Inflammatory macrophage treated with lipopolysaccharide for 4 hours (primary cell): ENCODE data around the gene RABGAP1.

ENCODE experiments used
- DNase-seq: peaks from one replicate; pipeline ENCODE4 v3.0.0-alpha.2; 2020

The RABGAP1 gene

DNA sequence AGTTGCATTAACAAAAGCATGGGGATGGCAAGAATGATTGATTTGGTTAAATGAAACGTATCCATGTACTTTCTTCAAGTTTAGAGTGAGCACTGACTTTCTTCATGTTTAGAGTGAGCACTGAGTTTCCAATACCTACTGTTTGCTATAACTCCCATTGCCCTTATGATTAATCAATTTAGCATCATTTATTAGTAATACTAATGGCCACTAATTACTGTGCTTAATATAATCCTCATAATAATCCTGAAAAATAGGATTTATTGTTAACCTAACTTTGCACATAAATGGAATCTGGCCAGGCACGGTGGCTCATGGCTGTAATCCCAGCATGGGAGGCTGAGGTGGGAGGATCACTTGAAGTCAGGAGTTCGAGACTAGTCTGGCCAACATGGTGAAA is 70.6 kb downstream of the RABGAP1 start:
- DNase-seq: no peak

DNA sequence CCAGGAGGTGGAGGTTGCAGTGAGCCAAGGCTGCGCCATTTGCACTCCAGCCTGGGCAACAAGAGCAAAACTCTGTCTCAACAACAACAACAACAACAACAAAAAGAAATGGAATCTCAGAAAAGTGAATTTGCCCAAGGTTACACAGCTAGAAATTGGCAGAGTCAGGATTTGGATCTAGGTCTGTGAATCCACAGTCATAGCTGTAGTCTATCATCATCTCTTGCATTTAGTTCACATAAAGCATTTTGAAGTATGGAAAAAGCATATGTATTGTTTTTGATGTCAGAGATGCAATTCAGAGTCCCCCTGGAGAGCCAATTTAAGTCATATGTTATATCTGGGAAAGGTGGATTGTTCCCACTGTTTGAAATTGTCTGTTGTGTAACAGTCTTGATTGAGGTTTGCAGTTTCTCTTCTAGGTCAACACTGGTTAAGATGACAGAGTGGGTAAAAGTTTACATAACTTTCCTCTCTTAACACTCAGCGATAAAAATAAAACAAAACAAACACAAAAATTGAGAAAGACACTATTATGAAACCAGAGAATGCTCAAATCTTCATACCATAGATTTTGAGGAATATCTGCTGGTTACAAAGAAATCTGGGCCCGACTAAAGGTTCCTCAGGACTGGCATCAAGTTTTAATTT is 71.2 kb downstream of the RABGAP1 start:
- no peak for DNase-seq

DNA sequence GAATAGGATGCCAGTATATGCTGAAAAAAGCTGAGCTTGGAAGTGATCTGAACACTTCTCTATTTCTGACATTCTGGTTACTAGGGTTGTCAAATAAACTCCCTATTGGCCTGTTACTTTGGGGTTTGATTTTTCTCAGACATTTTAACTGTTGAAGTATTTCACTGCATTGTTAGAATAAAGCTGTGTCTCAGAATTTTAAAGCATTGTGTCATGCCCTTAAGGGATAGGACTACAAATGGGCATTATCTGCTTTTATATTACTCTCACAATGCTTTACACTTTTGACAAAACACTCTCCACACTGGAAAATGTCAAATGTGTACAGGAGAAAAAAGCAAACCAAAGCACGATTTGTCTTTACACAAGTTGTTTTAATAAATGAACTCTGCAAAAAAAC is 75.8 kb downstream of the RABGAP1 start:
- DNase-seq: no peak

DNA sequence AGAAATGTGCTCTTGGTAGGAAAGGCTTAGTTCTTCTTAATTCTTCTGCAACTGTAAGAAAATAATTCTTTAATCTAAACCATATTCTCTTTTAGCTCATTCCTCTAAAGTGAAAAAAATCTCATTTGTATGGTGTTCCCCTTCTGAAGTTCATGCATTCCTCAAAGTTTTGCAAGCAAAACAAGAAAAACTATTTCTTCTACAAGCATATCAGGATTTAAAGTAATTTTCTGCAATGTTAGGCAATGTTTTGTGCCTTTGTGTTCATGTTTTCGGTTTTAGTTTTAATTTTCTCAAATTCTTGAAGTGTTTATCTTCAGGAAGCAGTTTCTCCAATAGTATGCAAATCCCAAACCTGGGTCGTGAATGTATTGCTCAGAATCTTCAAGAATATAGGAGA is 80.0 kb downstream of the RABGAP1 start:
- DNase-seq: no peak

DNA sequence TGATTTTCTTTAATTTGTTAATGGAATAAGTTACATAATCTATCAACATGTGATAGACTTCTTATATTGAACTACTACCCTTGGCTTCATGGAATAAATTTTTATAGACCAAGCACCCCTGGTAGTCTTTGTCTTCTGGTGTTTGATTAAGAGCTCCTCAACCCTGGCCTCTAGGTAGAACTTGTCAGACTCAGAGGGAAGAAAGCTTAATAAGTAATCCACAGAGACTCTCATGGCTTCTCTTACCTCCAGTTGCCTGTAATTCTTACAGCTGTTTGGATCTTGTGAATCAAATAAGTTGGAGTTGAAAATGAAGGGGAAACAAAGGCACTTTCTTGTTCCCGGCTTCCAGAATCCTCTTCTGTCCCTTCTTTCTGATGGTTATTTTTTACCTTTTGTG is 85.6 kb downstream of the RABGAP1 start:
- DNase-seq: no peak

DNA sequence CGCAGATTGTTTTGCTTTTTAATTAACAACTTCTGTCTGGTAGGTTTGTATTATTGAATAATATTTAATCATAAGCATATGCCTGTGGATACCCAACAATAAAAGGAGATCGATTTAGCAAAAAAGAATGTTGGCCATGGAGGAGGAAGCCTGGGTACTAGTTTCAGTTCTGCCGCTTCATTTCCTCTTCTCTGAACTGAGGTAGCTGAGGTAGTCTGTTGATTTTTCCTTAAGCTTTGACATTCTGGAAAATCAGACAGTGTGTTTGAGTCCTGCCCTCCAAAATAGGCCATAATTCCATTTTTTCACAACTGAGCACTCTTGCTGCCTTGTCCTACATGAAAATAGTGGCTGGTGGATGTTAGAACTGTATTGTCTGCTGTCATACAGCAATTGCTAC is 86.7 kb downstream of the RABGAP1 start:
- peak; percentile 11 for DNase-seq

DNA sequence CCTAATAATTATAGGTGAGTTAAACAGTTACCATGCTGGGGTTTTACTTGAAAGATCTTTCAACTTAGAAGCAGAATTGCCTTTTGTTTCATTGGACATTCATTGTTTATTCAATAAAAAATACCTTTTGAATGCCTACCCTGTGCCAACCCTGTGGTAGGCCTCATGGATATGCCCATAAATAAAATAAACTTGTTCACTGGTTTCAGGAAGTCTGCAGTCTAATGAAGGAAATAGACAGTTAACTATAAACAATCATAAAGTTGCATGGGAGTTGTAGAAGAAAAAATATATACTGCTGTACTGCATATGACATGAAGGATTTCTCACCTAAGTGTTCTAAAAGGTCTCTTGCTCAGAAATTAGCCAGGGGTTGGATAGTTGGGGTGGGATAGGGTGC is 87.3 kb downstream of the RABGAP1 start:
- DNase-seq: no peak

DNA sequence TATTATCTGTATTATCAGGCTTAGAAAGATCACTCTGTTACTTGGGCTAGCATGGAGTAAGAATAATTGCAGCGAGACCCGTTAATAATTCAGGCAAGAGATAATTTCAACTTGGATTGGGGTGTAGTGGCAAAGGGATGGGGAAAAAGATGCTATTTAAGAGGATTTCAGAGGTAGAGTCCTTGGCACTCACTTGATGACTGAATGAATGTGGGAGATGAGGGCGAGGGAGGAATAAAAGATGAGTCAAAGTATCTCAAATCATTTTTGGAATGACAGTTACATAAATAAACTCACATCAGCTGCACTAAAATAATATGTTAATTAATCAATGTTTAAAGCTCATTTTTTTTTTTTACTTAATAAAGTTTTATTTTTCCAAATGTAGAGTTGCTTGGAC is 88.2 kb downstream of the RABGAP1 start:
- no peak for DNase-seq

DNA sequence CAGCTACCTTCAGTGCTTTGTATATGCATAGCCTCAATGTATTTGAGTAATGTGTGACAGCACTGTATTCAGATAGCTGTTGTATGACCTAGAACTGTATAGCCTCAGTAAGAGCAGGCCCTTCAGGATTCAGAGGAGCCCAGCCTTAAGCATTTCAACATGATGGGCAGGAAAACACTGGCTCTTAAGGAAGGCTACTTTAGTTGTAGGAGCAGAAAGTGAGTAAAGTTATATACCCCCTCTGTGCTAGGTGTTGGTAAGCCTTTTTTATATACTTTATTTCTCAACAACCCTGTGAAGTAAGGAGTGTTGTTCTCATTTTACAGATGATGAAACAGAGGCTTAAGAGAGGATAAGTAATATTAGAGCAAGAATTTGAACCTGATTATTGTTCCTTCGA is 91.1 kb downstream of the RABGAP1 start:
- DNase-seq: no peak

DNA sequence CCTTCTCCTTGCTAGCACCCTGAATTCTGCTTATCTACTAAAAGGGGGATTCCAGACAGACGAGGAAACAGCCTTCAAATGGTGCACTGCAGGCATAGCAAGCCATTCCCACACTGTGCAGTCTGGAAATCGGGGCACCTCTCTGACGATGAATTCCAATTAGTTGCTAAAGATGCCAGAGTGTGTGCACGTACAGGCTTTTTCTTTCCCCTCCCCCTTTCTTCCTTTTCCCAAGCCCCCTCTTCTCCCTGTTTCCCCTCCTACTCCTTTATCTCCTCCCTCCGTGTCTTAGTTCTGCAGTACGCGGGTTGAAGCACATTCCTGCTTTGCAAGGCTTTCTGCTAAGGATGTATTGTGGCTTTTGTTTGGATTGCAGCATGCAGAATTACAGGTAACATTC is 92.5 kb downstream of the RABGAP1 start, which contains the start of gene GPR21:
Gene GPR21 (plus strand): TSS at position 316 of the 400 bp plus-strand sequence. CDS start 900 bp downstream, outside the sequence.
- DNase-seq: no peak

DNA sequence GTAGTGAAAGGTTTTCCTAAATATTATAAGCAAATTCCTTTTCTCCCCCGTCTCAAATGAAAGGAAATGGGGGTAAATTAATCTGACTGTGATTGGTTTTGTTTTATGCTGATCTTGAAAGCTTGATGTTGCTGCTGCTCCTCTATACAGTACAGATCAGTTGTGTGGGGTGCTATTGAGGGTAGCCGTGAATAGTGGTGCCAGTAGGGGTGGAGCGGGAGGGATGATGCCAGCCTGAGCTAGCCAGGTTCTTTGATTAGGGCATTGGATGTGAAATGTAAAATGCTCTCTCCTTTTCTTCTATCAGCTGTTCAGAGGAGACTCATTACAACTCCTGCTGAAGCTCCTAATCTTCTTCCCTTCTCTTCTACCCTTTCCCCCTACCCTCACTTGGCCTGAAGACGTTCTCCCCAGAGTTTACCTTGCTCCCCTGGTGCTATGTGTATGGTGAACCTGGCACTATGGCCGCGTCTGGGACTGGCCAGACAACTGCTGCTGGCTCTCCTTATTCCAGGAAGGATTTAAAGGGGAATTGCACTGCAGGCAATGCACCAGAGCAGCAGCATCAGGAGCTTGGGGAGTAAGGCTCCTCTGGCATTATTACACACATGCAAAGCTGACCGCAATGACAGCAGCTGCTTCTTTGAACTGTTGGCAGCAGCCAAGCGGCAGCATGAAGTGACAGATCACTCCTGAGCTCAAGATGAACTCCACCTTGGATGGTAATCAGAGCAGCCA is 93.2 kb downstream of the RABGAP1 start:
- DNase-seq: no peak

DNA sequence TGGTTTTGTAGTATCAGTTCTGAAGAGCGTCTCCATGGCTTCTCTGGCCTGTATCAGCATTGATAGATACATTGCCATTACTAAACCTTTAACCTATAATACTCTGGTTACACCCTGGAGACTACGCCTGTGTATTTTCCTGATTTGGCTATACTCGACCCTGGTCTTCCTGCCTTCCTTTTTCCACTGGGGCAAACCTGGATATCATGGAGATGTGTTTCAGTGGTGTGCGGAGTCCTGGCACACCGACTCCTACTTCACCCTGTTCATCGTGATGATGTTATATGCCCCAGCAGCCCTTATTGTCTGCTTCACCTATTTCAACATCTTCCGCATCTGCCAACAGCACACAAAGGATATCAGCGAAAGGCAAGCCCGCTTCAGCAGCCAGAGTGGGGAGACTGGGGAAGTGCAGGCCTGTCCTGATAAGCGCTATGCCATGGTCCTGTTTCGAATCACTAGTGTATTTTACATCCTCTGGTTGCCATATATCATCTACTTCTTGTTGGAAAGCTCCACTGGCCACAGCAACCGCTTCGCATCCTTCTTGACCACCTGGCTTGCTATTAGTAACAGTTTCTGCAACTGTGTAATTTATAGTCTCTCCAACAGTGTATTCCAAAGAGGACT is 94.2 kb downstream of the RABGAP1 start:
- DNase-seq: no peak

DNA sequence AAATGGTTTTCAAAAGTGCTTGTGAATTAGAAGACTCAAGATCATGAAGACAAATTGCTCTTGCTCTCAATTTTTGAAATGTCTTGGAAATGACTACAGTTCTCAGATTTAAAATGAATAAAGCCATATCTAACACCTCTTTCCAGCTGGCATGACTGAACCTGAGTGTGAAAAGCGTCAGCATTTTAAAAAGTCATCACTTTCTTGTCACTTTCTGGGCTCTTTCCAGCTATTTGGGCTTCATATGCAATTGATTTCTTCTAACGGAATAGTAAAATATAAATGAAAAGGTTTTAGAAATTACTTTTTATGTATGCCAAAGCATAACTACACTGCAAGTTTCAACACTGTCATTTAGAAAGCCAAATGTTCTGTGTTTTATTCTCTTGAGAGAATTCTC is 95.0 kb downstream of the RABGAP1 start:
- DNase-seq: no peak

DNA sequence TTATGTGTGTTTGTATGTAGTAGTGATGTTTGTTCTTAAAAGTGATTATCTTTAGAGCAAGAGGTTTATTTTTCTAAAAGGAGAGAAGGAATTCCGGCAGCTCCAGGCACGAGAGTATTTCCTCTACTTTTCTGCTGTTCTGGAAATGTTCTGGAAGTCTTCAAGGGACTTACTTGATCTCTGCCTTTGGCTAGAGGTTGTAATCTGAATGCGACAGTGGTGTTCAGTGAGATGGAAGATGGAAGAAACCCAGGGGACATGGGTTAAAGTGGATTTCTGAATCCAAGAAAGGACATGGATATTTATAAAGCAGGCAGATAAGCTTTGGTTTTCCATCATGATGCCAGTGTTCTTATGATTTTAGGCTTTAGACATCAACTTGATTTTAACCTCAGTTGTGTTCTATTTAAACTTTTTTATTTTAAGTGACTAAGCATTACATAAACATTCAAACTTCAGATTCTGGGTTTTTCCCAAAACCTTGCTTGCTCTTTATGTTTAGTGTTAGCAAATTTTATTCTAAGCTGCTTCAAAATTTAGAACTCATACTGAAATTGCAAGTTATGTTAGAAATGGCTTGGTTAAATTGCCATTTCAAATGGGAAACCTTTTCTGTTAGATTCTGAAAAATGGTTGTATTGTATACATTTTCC is 96.2 kb downstream of the RABGAP1 start:
- DNase-seq: no peak

DNA sequence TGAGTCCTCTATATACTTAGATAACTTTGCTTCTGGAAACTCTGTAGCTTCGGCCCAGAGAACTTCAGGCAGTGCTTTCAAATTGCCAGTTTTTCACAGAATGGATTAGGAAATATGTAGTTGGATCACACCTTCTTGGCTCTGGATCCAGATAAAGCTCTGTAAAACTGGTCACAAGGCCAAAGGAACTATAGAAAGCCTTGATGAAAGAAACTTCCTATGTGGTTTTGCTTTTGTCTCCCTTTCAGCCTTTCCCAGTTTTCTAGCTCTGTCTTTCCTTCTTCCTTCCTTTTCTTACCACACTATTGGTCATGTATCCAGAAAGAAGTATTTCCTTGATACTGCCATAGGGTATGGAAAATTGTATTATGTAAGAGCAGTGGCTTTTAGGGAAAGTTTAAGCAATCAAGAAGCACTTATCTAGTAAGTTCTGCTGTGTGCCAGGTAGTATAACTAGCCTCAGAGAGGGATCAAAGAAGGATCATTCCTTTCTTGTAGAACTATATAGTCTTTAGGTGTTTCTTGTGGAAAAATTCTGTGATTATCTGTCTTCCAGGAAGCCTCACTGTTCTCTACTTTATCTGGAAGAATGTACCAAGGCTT is 98.9 kb downstream of the RABGAP1 start:
- DNase-seq: no peak

DNA sequence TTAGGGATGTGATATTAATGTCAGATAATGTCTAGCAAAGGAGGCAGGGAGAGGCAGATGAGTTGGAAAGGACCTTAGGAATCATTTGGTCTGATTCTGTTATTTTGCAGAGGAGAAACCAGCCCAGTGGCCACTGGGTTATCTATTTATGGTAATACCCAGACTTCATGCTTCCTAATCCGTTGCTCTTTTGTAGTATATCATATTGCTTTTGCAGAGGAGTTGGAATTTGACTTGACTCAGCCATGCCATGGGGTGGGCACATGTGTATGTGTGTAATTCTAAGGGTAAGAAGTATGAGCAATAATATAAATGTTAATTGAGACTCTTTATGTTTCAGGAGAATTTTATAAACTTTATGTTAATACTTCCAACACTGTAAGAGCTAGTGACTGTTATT is 100.0 kb downstream of the RABGAP1 start:
- DNase-seq: no peak

DNA sequence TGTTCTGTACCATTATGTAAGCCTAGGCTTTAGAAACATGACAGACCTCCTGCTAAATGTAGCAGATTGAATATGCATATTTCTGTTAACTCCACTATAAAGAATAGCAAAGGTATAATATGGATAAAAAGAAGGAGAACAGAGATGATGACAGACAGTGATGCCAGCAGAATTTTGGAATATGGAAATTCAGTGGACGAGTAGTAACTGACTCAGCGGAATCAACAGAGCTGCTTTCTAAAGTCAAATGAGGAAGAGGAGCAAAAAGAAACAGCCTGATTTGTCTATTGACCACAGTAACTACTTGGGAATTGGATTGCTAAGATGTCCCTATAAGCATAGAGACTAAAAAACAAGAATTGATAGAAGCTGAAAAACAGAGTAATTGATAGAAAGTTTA is 100.7 kb downstream of the RABGAP1 start:
- no peak for DNase-seq

DNA sequence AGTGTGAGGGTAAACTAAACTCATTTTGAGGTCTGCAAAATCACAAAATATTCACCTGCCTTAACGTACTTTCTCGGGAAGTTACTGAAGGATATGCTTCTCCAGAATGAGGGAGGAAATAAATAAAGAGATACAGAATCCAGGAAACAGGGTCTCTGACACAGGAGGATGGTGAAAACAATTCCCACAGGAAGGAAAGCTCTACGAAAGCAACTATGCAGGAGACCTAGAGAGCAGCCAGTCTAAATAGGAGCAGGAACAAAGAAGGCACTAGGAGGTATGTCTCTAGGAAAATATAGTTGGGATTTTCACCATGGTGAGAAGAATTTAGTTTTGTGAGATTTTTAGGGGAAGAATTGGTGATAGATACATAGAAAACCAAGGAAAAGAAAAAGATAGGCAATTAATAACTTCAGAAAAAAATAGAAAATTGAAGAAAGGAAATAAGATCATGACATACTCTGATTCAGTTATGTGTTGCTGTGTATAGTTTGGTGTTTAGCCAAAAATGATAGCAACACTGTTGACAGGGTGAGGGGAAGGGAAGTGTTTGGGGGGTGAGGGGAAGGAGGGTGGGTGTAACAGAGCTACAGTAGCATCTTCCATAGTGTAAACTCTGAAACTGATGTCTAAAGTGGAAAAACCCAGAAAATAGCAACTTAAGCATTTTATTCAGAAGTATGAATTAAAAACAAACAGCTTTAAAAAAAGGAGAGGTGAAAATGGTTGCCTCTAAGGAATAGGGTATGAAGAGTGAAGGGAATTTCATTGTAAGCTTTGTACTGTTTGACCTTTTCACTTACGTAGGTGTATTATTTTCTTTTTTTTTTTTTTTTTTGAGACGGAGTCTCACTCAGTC is 102.5 kb downstream of the RABGAP1 start:
- no peak for DNase-seq

DNA sequence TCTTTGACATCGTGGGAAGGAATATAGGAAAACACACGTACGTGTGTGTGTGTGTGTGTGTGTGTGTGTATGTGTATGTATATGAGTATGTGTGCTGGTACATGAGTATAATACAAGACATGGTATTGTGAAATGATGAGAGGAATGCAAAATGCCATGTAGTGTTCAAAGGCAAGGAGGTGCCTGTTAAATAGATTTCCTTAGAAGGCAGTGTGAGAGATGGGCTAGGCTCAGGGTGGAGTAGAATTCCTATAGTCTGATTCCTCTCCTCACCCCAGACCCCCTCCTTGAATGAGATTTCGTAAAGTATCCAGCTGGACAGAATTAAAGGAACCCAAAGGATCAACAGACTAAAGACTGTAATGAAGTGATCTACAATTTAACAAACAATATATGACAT is 103.8 kb downstream of the RABGAP1 start:
- no peak for DNase-seq

DNA sequence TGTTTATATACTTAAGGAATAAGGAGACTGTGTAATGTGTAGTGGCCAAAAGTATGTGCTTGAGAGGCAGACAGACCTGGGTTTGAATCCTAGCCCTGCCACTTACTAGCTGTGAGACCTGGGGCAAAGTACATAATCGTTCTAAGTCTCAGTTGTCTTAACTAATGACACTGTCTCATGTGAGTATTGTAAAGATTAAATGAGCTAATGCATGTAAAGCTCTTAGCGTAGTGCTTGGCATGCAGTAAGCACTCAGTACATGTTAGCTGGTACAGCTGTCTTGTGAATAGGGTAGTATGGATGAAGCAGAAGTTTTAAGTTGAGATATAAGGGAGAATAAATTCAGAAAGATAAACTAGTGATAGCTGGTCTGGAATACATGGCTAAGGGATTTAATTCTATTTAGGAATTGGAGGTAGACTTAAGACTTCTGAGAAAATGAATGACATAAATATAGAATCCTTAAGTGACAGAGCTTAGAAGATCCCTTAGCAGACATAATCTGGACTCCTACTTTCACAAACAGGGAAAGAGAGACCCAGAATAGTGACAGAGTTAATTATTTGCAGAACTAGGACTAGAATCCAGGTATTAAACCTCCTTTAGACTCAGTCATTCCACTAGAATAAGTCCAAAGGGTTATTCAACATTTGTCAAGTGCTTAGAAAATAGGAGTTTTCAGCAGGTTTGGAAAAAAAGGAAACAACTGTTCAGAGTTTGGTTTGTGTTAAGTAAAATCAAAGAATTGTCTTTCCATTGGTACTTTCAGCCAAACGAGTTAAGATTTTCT is 105.8 kb downstream of the RABGAP1 start:
- DNase-seq: no peak

DNA sequence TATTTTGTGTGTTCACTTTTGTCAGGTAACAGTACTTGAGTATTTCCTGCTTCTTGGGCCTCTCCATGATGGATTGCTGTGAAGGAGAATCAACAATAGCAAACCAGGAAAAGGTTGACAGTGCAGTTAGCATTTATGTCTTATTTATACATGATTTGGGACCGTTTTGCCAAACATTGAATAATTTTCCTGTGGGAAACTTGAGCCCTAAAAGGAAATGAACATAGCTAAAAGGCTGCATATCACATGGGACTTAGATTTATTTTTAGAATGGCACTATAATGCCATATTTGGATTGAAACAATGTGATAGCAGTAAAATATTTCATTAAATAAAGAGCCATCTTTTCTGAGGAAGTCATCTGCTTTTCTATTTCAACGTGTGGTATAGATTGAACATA is 107.9 kb downstream of the RABGAP1 start:
- DNase-seq: no peak
